HG03558 (cell line): ENCODE measurements around the gene CTSA.
"Not testable (repeated sequence)": the region's sequence is repeated elsewhere in the genome, so short reads cannot be mapped to it uniquely, and the experiment has no call there.

Experiments
- ATAC-seq: cut with Tn5 transposase; IDR thresholded peaks from one replicate; pipeline ENCODE4 v1.9.1; 2021; ENCODE audit warnings: moderate number of reproducible peaks; ENCODE audit not compliant: unreplicated experiment; ENCODE audit errors: extremely low read depth

CTSA gene

GRCh38 chr20:45911486-45912343 is 20.6 kb downstream of the CTSA start, which contains the start of gene PLTP:
TSS of gene PLTP (minus strand) at chr20:45912155. CDS start at chr20:45911452, 703 bp downstream.
- ATAC-seq, result no peak

GRCh38 chr20:45912344-45912682 is 21.2 kb downstream of the CTSA start:
- ATAC-seq, result no peak

GRCh38 chr20:45913116-45913515 is 22.0 kb downstream of the CTSA start:
- ATAC-seq, result no peak

- ATAC-seq, result no peak
These were observed 26.6 kb downstream of the CTSA start for GRCh38 chr20:45917790-45918141.

- no peak for ATAC-seq
These were observed 27.1 kb downstream of the CTSA start for GRCh38 chr20:45918182-45918737.

- no peak for ATAC-seq
These were observed 27.8 kb downstream of the CTSA start for GRCh38 chr20:45918779-45919537.

GRCh38 chr20:45919542-45920399 is 28.6 kb downstream of the CTSA start:
- no peak for ATAC-seq

GRCh38 chr20:45920462-45921336 is 29.6 kb downstream of the CTSA start:
- no peak for ATAC-seq

- ATAC-seq, result no peak
These were observed 30.4 kb downstream of the CTSA start for GRCh38 chr20:45921337-45922189.

GRCh38 chr20:45924391-45925261 is 33.5 kb downstream of the CTSA start:
- no peak for ATAC-seq

- ATAC-seq, result no peak
These were observed 34.8 kb downstream of the CTSA start for GRCh38 chr20:45925821-45926506.

GRCh38 chr20:45926731-45927070 is 35.6 kb downstream of the CTSA start:
- no peak for ATAC-seq

GRCh38 chr20:45927071-45927878 is 36.1 kb downstream of the CTSA start:
- ATAC-seq, result no peak

GRCh38 chr20:45931680-45932079 is 40.5 kb downstream of the CTSA start:
- not testable (repeated sequence) for ATAC-seq

- ATAC-seq, result no peak
These were observed 42.3 kb downstream of the CTSA start for GRCh38 chr20:45933266-45934045.
